ENCODE data around the gene HDAC2. TPM values are rescaled to one million over a fixed set of nuclear protein-coding genes. Genes with fewer than 3 reads are reported as not detected.
"Not testable (repeated sequence)": the region's sequence is repeated elsewhere in the genome, so short reads cannot be mapped to it uniquely, and the experiment has no call there.

Gene HDAC2
- total RNA-seq, 1 donor from 2014 or later: 78.1 TPM

GRCh38 chr6:113971741-113972140 is 793 bp upstream of the HDAC2 start:
- no peak for DNase-seq (ENCODE audit: low spot score)

DNA sequence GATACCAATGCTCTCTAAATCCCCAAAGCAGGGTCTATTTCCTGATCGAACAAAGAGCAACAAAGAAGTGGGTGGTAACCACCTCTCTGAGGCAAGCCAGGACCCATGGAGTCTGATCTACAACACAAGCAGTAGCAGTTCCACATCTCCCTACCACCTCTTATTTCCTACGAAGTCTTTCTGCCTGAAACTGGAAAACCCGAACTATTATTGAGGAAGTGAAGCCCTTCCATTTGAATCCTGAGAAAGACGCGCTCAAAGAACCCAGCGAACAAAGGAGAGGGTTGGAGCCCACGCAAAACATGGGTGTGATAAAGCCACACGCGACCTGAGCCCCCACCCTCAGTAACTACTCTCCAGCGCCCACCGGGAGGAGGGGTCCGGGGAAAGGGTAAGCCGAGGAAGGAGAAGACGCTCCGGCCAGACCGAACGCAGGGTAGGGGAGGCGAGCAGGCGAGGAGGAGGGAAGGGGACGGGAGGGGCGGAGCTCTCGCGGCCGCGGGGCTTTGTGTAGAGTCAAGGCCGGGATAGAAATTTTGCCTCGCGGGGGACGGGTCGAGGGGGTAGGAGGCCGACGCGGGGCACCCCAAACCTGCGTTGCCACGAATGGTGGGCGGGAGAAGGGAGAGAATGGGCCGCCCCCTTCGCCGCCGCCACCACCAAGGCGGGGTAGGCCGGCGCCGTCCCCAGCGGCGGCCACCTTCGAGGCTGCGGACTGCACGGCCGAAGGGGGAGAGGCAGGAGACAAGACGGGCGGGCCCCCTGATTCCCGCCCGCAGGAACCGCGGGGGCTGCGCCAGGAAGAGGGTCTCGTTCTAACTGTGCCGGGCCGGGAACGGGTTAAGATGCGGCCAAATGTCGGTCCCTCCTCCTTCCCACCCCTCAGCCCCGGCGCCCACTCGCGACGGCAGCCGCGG is 802 bp downstream of the HDAC2 start:
- DNase-seq (ENCODE audit: low spot score): peak; percentile 62

DNA sequence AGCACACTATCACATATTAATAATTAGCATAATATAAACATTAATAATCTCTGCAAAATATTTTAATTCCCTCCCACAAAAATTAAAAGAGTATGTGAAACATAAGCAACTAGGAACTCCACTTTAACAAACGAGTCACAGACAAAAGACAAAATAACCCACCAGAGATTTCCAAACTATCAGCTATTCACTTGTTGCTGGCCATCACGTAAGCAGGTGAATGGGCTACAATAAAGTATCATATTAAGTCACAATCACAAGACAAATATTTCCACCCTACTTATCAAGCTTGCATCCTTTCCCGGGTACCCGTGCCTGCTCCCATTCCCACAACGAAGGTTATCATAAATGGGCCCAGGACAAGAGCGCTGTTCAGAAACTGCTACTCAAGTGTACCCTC is 2.5 kb downstream of the HDAC2 start:
- no peak for DNase-seq (ENCODE audit: low spot score)

- no peak for DNase-seq (ENCODE audit: low spot score)
These were observed 3.2 kb downstream of the HDAC2 start for GRCh38 chr6:113967777-113968176.

- DNase-seq (ENCODE audit: low spot score): no peak
These were observed 10.2 kb downstream of the HDAC2 start for GRCh38 chr6:113960795-113961194.

GRCh38 chr6:113959235-113959634 is 11.7 kb downstream of the HDAC2 start:
- DNase-seq (ENCODE audit: low spot score): no peak

GRCh38 chr6:113954653-113955052 is 16.3 kb downstream of the HDAC2 start:
- no peak for DNase-seq (ENCODE audit: low spot score)

DNA sequence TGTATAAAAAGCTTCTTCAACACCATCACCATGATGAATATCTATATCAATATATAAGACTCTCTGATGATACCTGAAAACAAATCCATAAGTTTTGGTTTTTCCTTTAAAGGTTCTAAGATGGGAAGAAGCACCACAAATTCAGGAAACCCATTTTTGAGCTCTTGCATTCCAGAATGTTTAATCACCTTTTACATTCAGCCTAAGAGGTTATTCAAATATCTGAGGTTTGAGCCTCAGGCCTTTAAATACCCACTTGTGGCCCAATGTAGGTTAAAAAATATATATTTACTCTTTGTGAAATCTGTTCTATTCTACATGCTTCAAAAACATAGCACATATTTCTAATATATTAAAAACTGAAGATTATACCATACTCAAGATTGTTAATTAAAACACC is 17.6 kb downstream of the HDAC2 start:
- no peak for DNase-seq (ENCODE audit: low spot score)

GRCh38 chr6:113949499-113949898 is 21.4 kb downstream of the HDAC2 start:
- DNase-seq (ENCODE audit: low spot score): no peak

- no peak for DNase-seq (ENCODE audit: low spot score)
These were observed 26.2 kb downstream of the HDAC2 start for GRCh38 chr6:113944701-113945100.

- DNase-seq (ENCODE audit: low spot score): no peak
These were observed 31.1 kb downstream of the HDAC2 start for GRCh38 chr6:113939825-113940224.

DNA sequence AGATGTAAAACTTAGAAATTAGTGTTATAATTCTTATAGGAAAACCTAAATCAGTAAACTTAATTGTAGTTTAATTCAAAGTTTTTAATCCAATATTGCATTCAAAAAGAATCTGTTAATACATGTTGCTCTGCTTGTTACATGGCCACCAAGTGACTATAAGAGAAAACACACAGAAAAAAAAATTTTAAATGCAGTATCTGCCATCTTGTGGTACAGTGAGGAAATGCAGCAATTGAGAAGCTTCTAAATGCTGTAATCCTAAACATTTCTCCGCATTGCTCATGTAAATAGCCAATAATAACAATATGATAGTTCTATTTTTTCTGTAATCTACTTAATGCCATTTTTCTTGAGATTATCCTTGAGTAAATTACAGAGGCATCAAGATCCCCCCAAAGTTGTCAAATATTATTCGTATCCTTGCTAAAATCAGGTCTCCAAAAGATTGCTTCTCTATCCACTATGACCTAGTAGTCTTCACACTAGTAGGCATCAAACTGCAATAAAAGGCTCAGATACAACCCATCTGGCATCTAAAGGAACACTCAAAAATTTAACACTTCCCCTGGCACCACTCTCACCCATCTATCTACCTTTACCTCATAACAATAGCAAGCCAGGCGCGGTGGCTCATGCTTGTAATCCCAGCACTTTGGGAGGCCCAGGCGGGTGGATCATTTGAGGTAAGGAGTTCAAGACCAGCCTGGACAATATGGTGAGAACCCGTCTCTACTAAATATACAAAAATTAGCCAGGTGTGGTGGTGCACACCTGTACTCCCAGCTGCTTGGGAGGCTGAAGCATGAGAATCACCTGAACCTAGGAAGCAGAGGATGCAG is 34.6 kb downstream of the HDAC2 start:
- DNase-seq (ENCODE audit: low spot score): no peak

DNA sequence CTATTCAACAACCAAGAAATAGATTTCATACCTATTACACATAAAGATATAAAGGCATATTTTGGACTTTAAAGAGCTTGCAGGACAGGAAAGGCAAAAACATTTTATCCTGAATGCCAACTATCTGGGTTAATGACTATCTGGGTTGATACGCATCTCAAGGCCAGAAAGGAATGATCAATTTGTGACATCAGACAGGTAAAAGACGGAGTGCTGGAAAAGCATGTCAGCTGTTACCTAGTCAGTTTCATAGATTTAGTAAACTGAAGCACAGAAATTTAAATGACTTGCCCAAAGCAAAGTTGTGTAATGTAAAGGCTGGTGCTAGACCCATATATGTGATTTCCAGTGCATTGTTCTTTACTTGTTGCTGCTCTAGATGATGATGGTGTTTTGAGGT is 36.8 kb downstream of the HDAC2 start:
- DNase-seq (ENCODE audit: low spot score): no peak

GRCh38 chr6:113931907-113932306 is 39.0 kb downstream of the HDAC2 start:
- DNase-seq (ENCODE audit: low spot score): not testable (repeated sequence)

GRCh38 chr6:113930183-113930582 is 40.8 kb downstream of the HDAC2 start:
- no peak for DNase-seq (ENCODE audit: low spot score)

DNA sequence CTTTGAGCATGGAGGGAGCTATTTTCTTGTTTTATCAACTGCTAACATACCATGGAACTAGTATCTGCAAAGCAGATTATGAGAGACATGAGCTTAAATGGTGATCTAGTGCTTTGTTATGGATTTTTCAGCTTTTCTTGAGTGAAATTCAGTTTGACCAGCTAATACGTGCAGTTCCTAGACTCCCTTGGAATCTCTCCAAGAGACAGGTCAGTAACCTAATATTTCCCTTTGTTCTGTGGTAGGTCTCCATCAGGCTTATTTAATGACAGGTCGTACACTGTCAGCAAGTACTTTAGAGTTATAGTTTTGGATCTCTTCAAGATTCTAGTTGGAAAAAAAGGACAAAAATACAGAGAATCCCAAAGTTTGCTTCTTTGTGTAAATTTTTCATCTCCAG is 43.9 kb downstream of the HDAC2 start:
- DNase-seq (ENCODE audit: low spot score): no peak

DNA sequence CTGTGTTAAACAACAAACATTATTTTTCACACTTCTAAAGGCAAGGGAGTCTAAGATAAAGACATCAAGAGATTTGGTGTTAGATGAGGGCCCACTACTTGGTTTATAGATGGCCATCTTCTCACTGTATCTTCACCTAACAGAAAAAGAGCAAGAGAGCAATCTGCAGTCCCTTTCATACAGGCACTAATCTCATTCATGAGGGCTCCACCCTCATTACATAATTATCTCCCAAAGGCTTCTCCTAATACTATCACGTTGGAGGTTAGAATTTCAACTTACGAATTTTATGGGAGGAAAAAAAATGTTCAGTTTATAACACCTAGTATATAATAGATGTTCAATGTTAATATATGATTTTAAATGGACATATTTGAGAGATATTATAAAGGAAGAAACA is 45.6 kb downstream of the HDAC2 start:
- no peak for DNase-seq (ENCODE audit: low spot score)

- no peak for DNase-seq (ENCODE audit: low spot score)
These were observed 46.6 kb downstream of the HDAC2 start for GRCh38 chr6:113924312-113924723.

DNA sequence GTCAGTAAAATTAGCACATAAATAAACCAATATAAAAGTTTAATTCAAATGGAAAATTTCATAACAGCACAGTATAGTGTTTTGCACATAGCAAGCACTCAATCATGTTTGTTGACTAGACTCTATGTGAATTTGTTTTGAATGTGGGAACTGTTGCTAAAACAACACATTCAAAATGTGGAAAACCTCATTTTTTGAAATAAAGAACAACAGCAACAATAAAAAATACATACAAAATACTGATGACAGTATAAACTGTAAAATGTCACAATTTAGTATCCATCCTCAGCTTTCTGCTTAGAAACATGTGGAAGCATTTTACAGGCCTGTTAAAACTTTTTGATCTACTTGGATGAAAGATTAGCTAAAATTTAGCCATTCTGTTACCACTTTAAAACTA is 47.4 kb downstream of the HDAC2 start:
- no peak for DNase-seq (ENCODE audit: low spot score)

DNA sequence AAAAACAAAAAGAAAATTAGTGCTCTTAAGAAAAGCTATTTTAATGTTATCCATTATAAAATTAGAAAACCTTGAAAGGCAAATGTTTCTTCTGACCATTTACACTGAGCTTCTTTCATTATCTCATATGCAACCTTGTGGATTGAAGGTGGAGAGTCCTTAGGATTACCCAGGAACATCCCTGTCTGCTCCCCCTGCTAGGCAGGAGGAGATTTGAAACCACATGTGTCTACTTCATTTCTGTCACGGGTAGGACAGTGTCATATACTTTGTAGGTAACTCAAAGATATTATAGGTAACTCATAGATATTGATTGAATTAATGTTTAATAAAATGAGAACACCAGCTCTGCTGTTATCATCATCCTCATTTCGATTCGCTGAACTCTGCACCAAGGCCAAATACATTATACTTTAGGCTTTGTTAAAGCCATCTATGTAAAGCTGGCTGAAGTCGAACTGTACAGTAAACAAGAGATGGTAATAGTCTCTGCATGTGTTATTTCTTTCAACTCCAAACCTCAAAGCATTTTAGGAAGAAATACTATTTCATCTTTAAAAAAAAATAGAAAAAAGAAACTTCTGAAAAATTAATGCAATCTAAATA is 49.5 kb downstream of the HDAC2 start:
- DNase-seq (ENCODE audit: low spot score): no peak

DNA sequence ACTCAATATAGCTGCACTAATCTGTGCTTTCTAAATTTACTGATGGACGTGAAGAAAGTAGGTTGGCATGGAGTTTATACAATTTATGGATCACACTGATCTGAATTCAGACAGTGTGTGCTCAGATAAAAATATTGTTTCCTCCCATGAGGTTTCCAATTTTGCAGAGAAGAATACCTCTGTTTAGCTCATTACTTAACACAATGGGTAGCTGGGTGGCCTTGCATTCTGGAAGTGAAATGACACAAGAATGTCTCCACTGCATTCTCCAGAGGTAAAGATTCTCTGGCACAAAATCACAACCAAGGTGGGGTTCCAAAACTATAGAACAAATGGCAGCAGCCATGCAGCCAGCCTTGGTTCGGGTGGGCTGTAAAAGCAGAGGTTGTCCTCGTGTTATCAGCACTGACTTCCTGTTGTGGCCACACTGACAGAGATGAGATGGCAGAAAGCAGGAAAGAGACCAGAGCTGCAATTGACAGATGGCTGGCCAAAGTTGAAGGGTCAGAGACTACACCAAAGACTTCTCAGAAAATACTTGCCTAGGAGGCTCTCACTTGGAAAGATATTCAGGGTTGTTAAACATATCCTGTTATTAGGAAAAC is 50.2 kb downstream of the HDAC2 start:
- DNase-seq (ENCODE audit: low spot score): no peak

DNA sequence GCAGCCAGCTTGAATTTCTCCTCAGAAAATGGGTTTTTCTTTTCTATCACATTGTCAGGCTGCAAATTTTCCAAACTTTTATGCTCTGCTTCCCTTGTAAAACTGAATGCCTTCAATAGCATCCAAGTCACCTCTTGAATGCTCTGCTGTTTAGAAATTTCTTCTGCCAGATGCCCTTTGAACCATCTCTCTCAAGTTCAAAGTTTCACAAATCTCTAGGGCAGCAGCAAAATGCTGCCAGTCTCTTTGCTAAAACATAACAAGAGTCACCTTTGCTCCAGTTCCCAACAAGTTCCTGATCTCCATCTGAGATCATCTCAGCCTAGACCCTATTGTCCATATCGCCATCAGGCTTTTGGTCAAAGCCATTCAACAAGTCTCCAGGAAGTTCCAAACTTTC is 60.7 kb downstream of the HDAC2 start:
- not testable (repeated sequence) for DNase-seq (ENCODE audit: low spot score)
